ENCODE results near the gene CGN.

CGN gene

GRCh38 chr1:151512326-151512725, 1.1 kb downstream of the CGN start:
- Histone ChIP-seq H3K9ac (ENCODE audit: low read depth, low read length, poor library complexity) (no peak overlapping the region), H3K4ac (ENCODE audit: low read length) (no peak overlapping the region), H3K79me1 (ENCODE audit: low read depth, low read length) (peaks cover 2% of the 10 kb centered on the region), H2AK5ac (ENCODE audit: low read depth, low read length) (no peak overlapping the region), H3K27ac (replicated peaks; ENCODE audit: low read length) (no peak overlapping the region), H3K27me3 (ENCODE audit: control insufficient read depth in 3 of 3, insufficient read depth in 3 of 3, low read depth in 1 of 3, low read length in 3 of 3) (peaks cover 0 to 24% (median 0%) of the 10 kb centered on the region in 3 experiments), H2BK5ac (ENCODE audit: low read length) (no peak overlapping the region), H2BK15ac (ENCODE audit: low read length) (no peak overlapping the region), H2BK12ac (ENCODE audit: low read length) (no peak overlapping the region), H3K36me3 (replicated peaks in 1 of 2; ENCODE audit: control insufficient read depth in 2 of 2, insufficient read depth in 2 of 2, low read length in 2 of 2) (no peaks in the 10 kb centered on the region), H2AFZ (ENCODE audit: low read length) (no peak overlapping the region), H3K4me1 (ENCODE audit: control insufficient read depth in 2 of 2, insufficient read depth in 1 of 2, low read depth in 1 of 2, low read length in 2 of 2) (peaks cover 22 to 24% of the 10 kb centered on the region in 2 donors), H3K23ac (ENCODE audit: low read depth, low read length, poor library complexity) (no peak overlapping the region), H3K4me2 (ENCODE audit: insufficient read depth, low read length, poor library complexity, severe bottlenecking) (peak overlapping the region; percentile 98), H3K18ac (ENCODE audit: low read length) (no peak overlapping the region), H4K91ac (ENCODE audit: low read depth, low read length, poor library complexity) (no peak overlapping the region), H4K8ac (ENCODE audit: low read depth, low read length) (no peak overlapping the region), H3K14ac (ENCODE audit: low read length) (no peak overlapping the region), H3K9me3 (replicated peaks in 1 of 2; ENCODE audit: control insufficient read depth in 2 of 2, insufficient read depth in 1 of 2, low read depth in 1 of 2, low read length in 2 of 2) (no peaks in the 10 kb centered on the region), H2BK120ac (ENCODE audit: low read depth, low read length) (no peak overlapping the region), H3K4me3 (ENCODE audit: low read length in 2 of 2) (peak overlapping the region in 1 of 2 donors; percentile 80)
- no peak for DNase-seq (ENCODE audit: low spot score)
- WGBS, 2 donors (ENCODE audit: extremely low coverage in 2 of 2, insufficient read length in 2 of 2, insufficient replicate concordance in 1 of 2) = no CpG with 5 or more reads among the region's 4 CpGs

- peaks cover 0 to 24% (median 0%) of the 10 kb centered on the region in 3 experiments for H3K27me3 ChIP-seq (ENCODE audit: control insufficient read depth in 3 of 3, insufficient read depth in 3 of 3, low read depth in 1 of 3, low read length in 3 of 3)
Measured at GRCh38 chr1:151512801-151513625, 1.8 kb downstream of the CGN start.

GRCh38 chr1:151513626-151514121, 2.5 kb downstream of the CGN start:
- H3K79me1 ChIP-seq (ENCODE audit: low read depth, low read length) = peaks cover 2% of the 10 kb centered on the region
- H3K4me1 ChIP-seq (ENCODE audit: control insufficient read depth in 2 of 2, insufficient read depth in 1 of 2, low read depth in 1 of 2, low read length in 2 of 2) = peaks cover 22 to 24% of the 10 kb centered on the region in 2 donors
- H2AK5ac ChIP-seq (ENCODE audit: low read depth, low read length) = peak overlapping the region; percentile 17
- H4K91ac ChIP-seq (ENCODE audit: low read depth, low read length, poor library complexity) = no peak overlapping the region
- H2BK5ac ChIP-seq (ENCODE audit: low read length) = no peak overlapping the region
- H2BK12ac ChIP-seq (ENCODE audit: low read length) = no peak overlapping the region
- no peak overlapping the region for H3K4me2 ChIP-seq (ENCODE audit: insufficient read depth, low read length, poor library complexity, severe bottlenecking)
- no peak overlapping the region for H3K9ac ChIP-seq (ENCODE audit: low read depth, low read length, poor library complexity)
- H4K8ac ChIP-seq (ENCODE audit: low read depth, low read length) = no peak overlapping the region
- no peak overlapping the region for H2AFZ ChIP-seq (ENCODE audit: low read length)
- H3K14ac ChIP-seq (ENCODE audit: low read length) = no peak overlapping the region
- H3K27me3 ChIP-seq (ENCODE audit: control insufficient read depth in 3 of 3, insufficient read depth in 3 of 3, low read depth in 1 of 3, low read length in 3 of 3) = peaks cover 0 to 24% (median 0%) of the 10 kb centered on the region in 3 experiments
- H3K23ac ChIP-seq (ENCODE audit: low read depth, low read length, poor library complexity) = no peak overlapping the region
- H2BK120ac ChIP-seq (ENCODE audit: low read depth, low read length) = no peak overlapping the region
- no peak overlapping the region for H3K4me3 ChIP-seq (ENCODE audit: low read length in 2 of 2)
- peak overlapping the region; percentile 4 for H2BK15ac ChIP-seq (ENCODE audit: low read length)
- no peak overlapping the region for H3K4ac ChIP-seq (ENCODE audit: low read length)
- H3K18ac ChIP-seq (ENCODE audit: low read length) = no peak overlapping the region
- WGBS, 2 donors (ENCODE audit: extremely low coverage in 2 of 2, insufficient read length in 2 of 2, insufficient replicate concordance in 1 of 2) = no CpG with 5 or more reads among the region's 6 CpGs
- H3K27ac ChIP-seq (replicated peaks; ENCODE audit: low read length) = no peak overlapping the region
- H3K9me3 ChIP-seq (replicated peaks in 1 of 2; ENCODE audit: control insufficient read depth in 2 of 2, insufficient read depth in 1 of 2, low read depth in 1 of 2, low read length in 2 of 2) = no peaks in the 10 kb centered on the region
- H3K36me3 ChIP-seq (replicated peaks in 1 of 2; ENCODE audit: control insufficient read depth in 2 of 2, insufficient read depth in 2 of 2, low read length in 2 of 2) = peaks cover 1 to 3% of the 10 kb centered on the region in 2 donors
- no peak for DNase-seq (ENCODE audit: low spot score)

More at GRCh38 chr1:151512801-151513625, 1.8 kb downstream of the CGN start:
- no peak overlapping the region for H2AK5ac ChIP-seq (ENCODE audit: low read depth, low read length)
- peak overlapping the region; percentile 33 for H2BK15ac ChIP-seq (ENCODE audit: low read length)
- H3K23ac ChIP-seq (ENCODE audit: low read depth, low read length, poor library complexity) = no peak overlapping the region
- peak overlapping the region; percentile 38 for H3K18ac ChIP-seq (ENCODE audit: low read length)
- no peaks in the 10 kb centered on the region for H3K36me3 ChIP-seq (replicated peaks in 1 of 2; ENCODE audit: control insufficient read depth in 2 of 2, insufficient read depth in 2 of 2, low read length in 2 of 2)
- WGBS, 2 donors (ENCODE audit: extremely low coverage in 2 of 2, insufficient read length in 2 of 2, insufficient replicate concordance in 1 of 2) = no CpG with 5 or more reads among the region's 8 CpGs
- peak overlapping the region in 1 of 2 donors; percentile 7 for H3K4me3 ChIP-seq (ENCODE audit: low read length in 2 of 2)
- H3K14ac ChIP-seq (ENCODE audit: low read length) = no peak overlapping the region
- no peak overlapping the region for H4K8ac ChIP-seq (ENCODE audit: low read depth, low read length)
- H2BK5ac ChIP-seq (ENCODE audit: low read length) = no peak overlapping the region
- H3K9ac ChIP-seq (ENCODE audit: low read depth, low read length, poor library complexity) = peak overlapping the region; percentile 56
- H3K9me3 ChIP-seq (replicated peaks in 1 of 2; ENCODE audit: control insufficient read depth in 2 of 2, insufficient read depth in 1 of 2, low read depth in 1 of 2, low read length in 2 of 2) = no peaks in the 10 kb centered on the region
- peaks cover 22 to 24% of the 10 kb centered on the region in 2 donors for H3K4me1 ChIP-seq (ENCODE audit: control insufficient read depth in 2 of 2, insufficient read depth in 1 of 2, low read depth in 1 of 2, low read length in 2 of 2)
- H3K4ac ChIP-seq (ENCODE audit: low read length) = no peak overlapping the region
- no peak overlapping the region for H2BK12ac ChIP-seq (ENCODE audit: low read length)
- no peak overlapping the region for H3K27ac ChIP-seq (replicated peaks; ENCODE audit: low read length)
- H2AFZ ChIP-seq (ENCODE audit: low read length) = peak overlapping the region; percentile 25
- H3K79me1 ChIP-seq (ENCODE audit: low read depth, low read length) = peaks cover 2% of the 10 kb centered on the region
- H4K91ac ChIP-seq (ENCODE audit: low read depth, low read length, poor library complexity) = no peak overlapping the region
- H2BK120ac ChIP-seq (ENCODE audit: low read depth, low read length) = no peak overlapping the region
- no peak overlapping the region for H3K4me2 ChIP-seq (ENCODE audit: insufficient read depth, low read length, poor library complexity, severe bottlenecking)
- no peak for DNase-seq (ENCODE audit: low spot score)

GRCh38 chr1:151514366-151514765, 3.2 kb downstream of the CGN start:
- no CpG with 5 or more reads among the region's 4 CpGs for WGBS, 2 donors (ENCODE audit: extremely low coverage in 2 of 2, insufficient read length in 2 of 2, insufficient replicate concordance in 1 of 2)
- Histone ChIP-seq H4K8ac (ENCODE audit: low read depth, low read length) (no peak overlapping the region), H2BK15ac (ENCODE audit: low read length) (no peak overlapping the region), H4K91ac (ENCODE audit: low read depth, low read length, poor library complexity) (no peak overlapping the region), H2BK120ac (ENCODE audit: low read depth, low read length) (no peak overlapping the region), H2AK5ac (ENCODE audit: low read depth, low read length) (no peak overlapping the region), H3K9me3 (replicated peaks in 1 of 2; ENCODE audit: control insufficient read depth in 2 of 2, insufficient read depth in 1 of 2, low read depth in 1 of 2, low read length in 2 of 2) (no peaks in the 10 kb centered on the region), H3K27ac (replicated peaks; ENCODE audit: low read length) (no peak overlapping the region), H2BK12ac (ENCODE audit: low read length) (no peak overlapping the region), H3K36me3 (replicated peaks in 1 of 2; ENCODE audit: control insufficient read depth in 2 of 2, insufficient read depth in 2 of 2, low read length in 2 of 2) (peaks cover 7 to 9% of the 10 kb centered on the region in 2 donors), H3K14ac (ENCODE audit: low read length) (no peak overlapping the region), H3K4me1 (ENCODE audit: control insufficient read depth in 2 of 2, insufficient read depth in 1 of 2, low read depth in 1 of 2, low read length in 2 of 2) (peaks cover 22 to 24% of the 10 kb centered on the region in 2 donors), H2AFZ (ENCODE audit: low read length) (no peak overlapping the region), H3K79me1 (ENCODE audit: low read depth, low read length) (peaks cover 2% of the 10 kb centered on the region), H3K4me3 (ENCODE audit: low read length in 2 of 2) (no peak overlapping the region), H3K4me2 (ENCODE audit: insufficient read depth, low read length, poor library complexity, severe bottlenecking) (no peak overlapping the region), H3K18ac (ENCODE audit: low read length) (no peak overlapping the region), H3K9ac (ENCODE audit: low read depth, low read length, poor library complexity) (no peak overlapping the region), H3K27me3 (ENCODE audit: control insufficient read depth in 3 of 3, insufficient read depth in 3 of 3, low read depth in 1 of 3, low read length in 3 of 3) (peaks cover 0 to 24% (median 0%) of the 10 kb centered on the region in 3 experiments), H2BK5ac (ENCODE audit: low read length) (no peak overlapping the region), H3K4ac (ENCODE audit: low read length) (no peak overlapping the region), H3K23ac (ENCODE audit: low read depth, low read length, poor library complexity) (no peak overlapping the region)
- DNase-seq (ENCODE audit: low spot score) = no peak
